Fibroblast of lung (primary cell): ENCODE measurements around the gene TSPAN9. TPM values are rescaled to one million over a fixed set of nuclear protein-coding genes. Genes with fewer than 3 reads are reported as not detected.

ENCODE experiments used
- DNase-seq, 2 donors: peaks; one replicate each; pipeline versions ENCODE4 v3.0.0 to v3.0.0-alpha.2; 2010; ENCODE audit warnings: low read depth in 2 of 2
- H2AFZ ChIP-seq: 2 replicates; pipeline ENCODE4 v1.5.1; 2012; ENCODE audit warnings: low read length, control low read depth, inconsistent platforms
- H3K27ac ChIP-seq: 2 replicates; pipeline ENCODE4 v1.5.1; 2011; ENCODE audit warnings: low read length, control low read depth; ENCODE audit not compliant: insufficient read depth
- H3K27me3 ChIP-seq: 2 replicates; pipeline ENCODE4 v1.5.1; 2011; ENCODE audit warnings: mild to moderate bottlenecking, low read length; ENCODE audit not compliant: control insufficient read depth, insufficient read depth
- H3K36me3 ChIP-seq: 2 replicates; pipeline ENCODE4 v1.5.1; 2011; ENCODE audit warnings: low read length; ENCODE audit not compliant: control insufficient read depth, insufficient read depth
- H3K4me1 ChIP-seq: 2 replicates; pipeline ENCODE4 v1.5.1; 2011; ENCODE audit warnings: low read length; ENCODE audit not compliant: control insufficient read depth, insufficient read depth; ENCODE audit errors: extremely low read depth
- H3K4me2 ChIP-seq: 2 replicates; pipeline ENCODE4 v1.5.1; 2011; ENCODE audit warnings: low read length, control low read depth; ENCODE audit not compliant: insufficient read depth; ENCODE audit errors: extremely low read depth
- H3K4me3 ChIP-seq, 4 experiments: fragments of 200-600 bp in 1 of 4; sonication (generic) in 1 of 4; replicated peaks in 1 of 4; 2 replicates each; pipeline ENCODE4 v1.5.1; 2011 to 2016; ENCODE audit warnings: low read length in 4 of 4, low read depth in 3 of 4, mild to moderate bottlenecking in 3 of 4, control low read depth in 2 of 4, inconsistent platforms in 1 of 4, mixed read lengths in 1 of 4; ENCODE audit not compliant: insufficient read depth in 1 of 4; ENCODE audit errors: control extremely low read depth in 1 of 4
- H3K79me2 ChIP-seq: 2 replicates; pipeline ENCODE4 v1.5.1; 2012; ENCODE audit warnings: mild to moderate bottlenecking, low read length, inconsistent platforms; ENCODE audit not compliant: control insufficient read depth, insufficient read depth
- H3K9ac ChIP-seq: 2 replicates; pipeline ENCODE4 v1.5.1; 2011; ENCODE audit warnings: mild to moderate bottlenecking, low read length, control low read depth; ENCODE audit not compliant: insufficient read depth
- H3K9me3 ChIP-seq: 2 replicates; pipeline ENCODE4 v1.5.1; 2012; ENCODE audit warnings: low read depth, low read length; ENCODE audit not compliant: control insufficient read depth, insufficient read depth
- H4K20me1 ChIP-seq: 2 replicates; pipeline ENCODE4 v1.5.1; 2011; ENCODE audit warnings: low read length; ENCODE audit not compliant: control insufficient read depth, insufficient read depth; ENCODE audit errors: extremely low read depth
- CTCF ChIP-seq, 2 donors: IDR thresholded peaks in 1 of 2; conservative IDR thresholded peaks in 1 of 2; 1 replicate in 1 of 2; 2 replicates in 1 of 2; pipeline ENCODE4 v1.5.1; 2011 to 2012; ENCODE audit warnings: low read length in 2 of 2, control low read depth in 1 of 2, inconsistent platforms in 1 of 2, low read depth in 1 of 2, mild to moderate bottlenecking in 1 of 2
- EZH2 ChIP-seq: IDR thresholded peaks from 2 replicates; pipeline ENCODE4 v1.5.1; 2012; ENCODE audit warnings: low read length, control low read depth, mild to moderate bottlenecking; ENCODE audit errors: missing control alignments
- polyA plus RNA-seq, 2 donors: library from polyadenylated mRNA; depleted of rRNA in 1 of 2; stranded (reverse) in 1 of 2; unstranded in 1 of 2; fragments of >200 nt; gene quantifications; 2 replicates each; pipeline ENCODE4 v1.2.1, GENCODE V29; 2011 to 2012; ENCODE audit warnings: missing spikeins in 1 of 2
- total RNA-seq: library from RNA; depleted of rRNA; stranded (reverse); fragments of >200 nt; gene quantifications from 2 replicates; pipeline ENCODE4 v1.2.1, GENCODE V29; 2014

The TSPAN9 gene
- total and polyA plus RNA-seq, 2 donors (not counting 1 experiment from before 2014, with no cell fraction given): 31.1 to 35.2 TPM

GRCh38 chr12:3133405-3133783 is 56.2 kb downstream of the TSPAN9 start:
- Histone ChIP-seq H3K4me3 (no peak overlapping the region), H4K20me1 (no peaks in the 10 kb centered on the region), H3K9me3 (no peaks in the 10 kb centered on the region), H3K79me2 (no peaks in the 10 kb centered on the region), H3K4me2 (no peak overlapping the region), H2AFZ (no peak overlapping the region), H3K4me1 (peaks cover 6% of the 10 kb centered on the region), H3K27ac (no peak overlapping the region), H3K36me3 (no peaks in the 10 kb centered on the region), H3K9ac (no peak overlapping the region), H3K27me3 (no peaks in the 10 kb centered on the region)
- TF ChIP-seq CTCF (conservative IDR thresholded peaks at IDR 0.05 in 1 of 2, IDR thresholded peaks at IDR 0.05 in 1 of 2; ENCODE audit: low read depth in 1 of 2, low read length in 2 of 2): no peak
- no peak for TF ChIP-seq EZH2
- peak in 1 of 2 donors; percentile 41 for DNase-seq

GRCh38 chr12:3134126-3134525 is 56.9 kb downstream of the TSPAN9 start:
- Histone ChIP-seq H3K9ac (no peak overlapping the region), H3K4me3 (no peak overlapping the region), H3K9me3 (no peaks in the 10 kb centered on the region), H2AFZ (no peak overlapping the region), H3K27ac (no peak overlapping the region), H3K36me3 (no peaks in the 10 kb centered on the region), H3K4me2 (no peak overlapping the region), H3K79me2 (no peaks in the 10 kb centered on the region), H3K4me1 (peaks cover 6% of the 10 kb centered on the region), H4K20me1 (no peaks in the 10 kb centered on the region), H3K27me3 (no peaks in the 10 kb centered on the region)
- TF ChIP-seq CTCF (conservative IDR thresholded peaks at IDR 0.05 in 1 of 2, IDR thresholded peaks at IDR 0.05 in 1 of 2; ENCODE audit: low read depth in 1 of 2, low read length in 2 of 2) (no peak), EZH2 (no peak)
- no peak for DNase-seq

GRCh38 chr12:3134526-3135135 is 57.5 kb downstream of the TSPAN9 start:
- Histone ChIP-seq H3K4me3 (no peak overlapping the region), H3K27ac (no peak overlapping the region), H3K79me2 (no peaks in the 10 kb centered on the region), H3K4me1 (peaks cover 4% of the 10 kb centered on the region), H3K9ac (no peak overlapping the region), H3K27me3 (no peaks in the 10 kb centered on the region), H2AFZ (no peak overlapping the region), H3K4me2 (no peak overlapping the region), H3K9me3 (no peaks in the 10 kb centered on the region), H4K20me1 (no peaks in the 10 kb centered on the region), H3K36me3 (no peaks in the 10 kb centered on the region)
- DNase-seq: no peak
- TF ChIP-seq EZH2 (no peak), CTCF (conservative IDR thresholded peaks at IDR 0.05 in 1 of 2, IDR thresholded peaks at IDR 0.05 in 1 of 2; ENCODE audit: low read depth in 1 of 2, low read length in 2 of 2) (no peak)
